ENCODE measurements around the gene ABCB8.

Gene ABCB8

DNA sequence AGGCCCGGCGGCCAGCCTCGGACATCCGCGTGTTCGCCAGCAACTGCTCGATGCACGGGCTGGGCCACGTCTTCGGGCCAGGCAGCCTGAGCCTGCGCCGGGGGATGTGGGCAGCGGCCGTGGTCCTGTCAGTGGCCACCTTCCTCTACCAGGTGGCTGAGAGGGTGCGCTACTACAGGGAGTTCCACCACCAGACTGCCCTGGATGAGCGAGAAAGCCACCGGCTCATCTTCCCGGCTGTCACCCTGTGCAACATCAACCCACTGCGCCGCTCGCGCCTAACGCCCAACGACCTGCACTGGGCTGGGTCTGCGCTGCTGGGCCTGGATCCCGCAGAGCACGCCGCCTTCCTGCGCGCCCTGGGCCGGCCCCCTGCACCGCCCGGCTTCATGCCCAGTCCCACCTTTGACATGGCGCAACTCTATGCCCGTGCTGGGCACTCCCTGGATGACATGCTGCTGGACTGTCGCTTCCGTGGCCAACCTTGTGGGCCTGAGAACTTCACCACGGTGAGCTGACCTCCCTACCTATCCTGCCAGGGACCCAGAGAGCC lies 20.7 kb downstream of the ABCB8 start:
- peaks cover 0 to 29% of the 10 kb centered on the region in 2 donors for H3K36me3 ChIP-seq (ENCODE audit: control insufficient read depth in 1 of 2, insufficient read depth in 2 of 2, low read length in 2 of 2)
- no peaks in the 10 kb centered on the region for H3K9me3 ChIP-seq (ENCODE audit: control insufficient read depth in 1 of 2, low read length in 2 of 2)
- H3K27ac ChIP-seq (ENCODE audit: low read length), result no peak overlapping the region
- H3K27me3 ChIP-seq (ENCODE audit: low read depth, low read length), result peaks cover 6% of the 10 kb centered on the region
- H3K4me1 ChIP-seq (ENCODE audit: control insufficient read depth in 1 of 2, insufficient read depth in 2 of 2, low read length in 2 of 2), result peaks cover 0 to 19% of the 10 kb centered on the region in 2 donors
- no peak overlapping the region for H3K4me3 ChIP-seq (ENCODE audit: low read depth in 1 of 2, low read length in 2 of 2)

DNA sequence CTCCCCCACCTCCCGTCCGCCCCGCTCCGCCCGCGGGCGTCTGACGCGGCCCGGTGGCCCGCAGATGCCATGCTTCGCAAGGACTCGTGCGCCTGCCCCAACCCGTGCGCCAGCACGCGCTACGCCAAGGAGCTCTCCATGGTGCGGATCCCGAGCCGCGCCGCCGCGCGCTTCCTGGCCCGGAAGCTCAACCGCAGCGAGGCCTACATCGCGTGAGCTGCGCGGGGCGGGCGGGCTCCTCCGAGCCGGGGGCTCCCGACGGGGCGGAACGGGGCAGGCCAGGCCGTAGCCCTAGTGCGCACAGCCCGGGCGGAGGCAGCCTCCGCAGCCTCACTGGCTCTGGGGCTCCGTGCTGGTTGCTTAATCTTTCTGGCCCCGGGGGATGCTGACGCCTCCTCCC lies 22.9 kb downstream of the ABCB8 start:
- H3K36me3 ChIP-seq (ENCODE audit: control insufficient read depth in 1 of 2, insufficient read depth in 2 of 2, low read length in 2 of 2), result peaks cover 0 to 10% of the 10 kb centered on the region in 2 donors
- no peak overlapping the region for H3K4me3 ChIP-seq (ENCODE audit: low read depth in 1 of 2, low read length in 2 of 2)
- peaks cover 6% of the 10 kb centered on the region for H3K27me3 ChIP-seq (ENCODE audit: low read depth, low read length)
- peaks cover 0 to 19% of the 10 kb centered on the region in 2 donors for H3K4me1 ChIP-seq (ENCODE audit: control insufficient read depth in 1 of 2, insufficient read depth in 2 of 2, low read length in 2 of 2)
- H3K9me3 ChIP-seq (ENCODE audit: control insufficient read depth in 1 of 2, low read length in 2 of 2), result no peaks in the 10 kb centered on the region
- H3K27ac ChIP-seq (ENCODE audit: low read length), result no peak overlapping the region

GRCh38 chr7:151053096-151053495 lies 24.8 kb downstream of the ABCB8 start:
- H3K27me3 ChIP-seq (ENCODE audit: low read depth, low read length), result peaks cover 6% of the 10 kb centered on the region
- H3K27ac ChIP-seq (ENCODE audit: low read length), result no peak overlapping the region
- H3K9me3 ChIP-seq (ENCODE audit: control insufficient read depth in 1 of 2, low read length in 2 of 2), result no peaks in the 10 kb centered on the region
- H3K4me3 ChIP-seq (ENCODE audit: low read depth in 1 of 2, low read length in 2 of 2), result no peak overlapping the region
- H3K4me1 ChIP-seq (ENCODE audit: control insufficient read depth in 1 of 2, insufficient read depth in 2 of 2, low read length in 2 of 2), result peaks cover 4 to 18% of the 10 kb centered on the region in 2 donors
- H3K36me3 ChIP-seq (ENCODE audit: control insufficient read depth in 1 of 2, insufficient read depth in 2 of 2, low read length in 2 of 2), result peaks cover 0 to 6% of the 10 kb centered on the region in 2 donors

DNA sequence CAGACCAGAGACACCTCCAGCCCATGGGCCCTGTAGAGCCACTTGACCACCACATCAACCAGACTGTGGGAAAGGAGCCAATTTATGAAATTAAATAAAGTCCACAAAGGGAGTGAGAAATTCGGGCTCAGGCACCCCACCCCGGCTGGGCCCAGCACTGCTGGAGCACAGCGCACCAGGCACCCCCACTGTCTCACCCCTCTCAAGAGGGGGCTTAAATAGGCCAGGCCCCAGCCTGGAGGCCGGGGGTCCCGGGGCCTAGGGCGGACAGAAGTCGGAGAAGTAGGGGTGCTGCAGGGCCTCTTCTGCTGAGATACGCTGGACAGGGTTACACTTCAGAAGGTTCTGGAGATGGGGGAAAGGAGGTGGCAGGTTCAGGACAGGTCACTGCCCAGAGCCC lies 25.5 kb downstream of the ABCB8 start:
- peaks cover 0 to 6% of the 10 kb centered on the region in 2 donors for H3K36me3 ChIP-seq (ENCODE audit: control insufficient read depth in 1 of 2, insufficient read depth in 2 of 2, low read length in 2 of 2)
- H3K4me1 ChIP-seq (ENCODE audit: control insufficient read depth in 1 of 2, insufficient read depth in 2 of 2, low read length in 2 of 2), result peaks cover 8 to 24% of the 10 kb centered on the region in 2 donors
- peaks cover 6% of the 10 kb centered on the region for H3K27me3 ChIP-seq (ENCODE audit: low read depth, low read length)
- H3K9me3 ChIP-seq (ENCODE audit: control insufficient read depth in 1 of 2, low read length in 2 of 2), result no peaks in the 10 kb centered on the region
- no peak overlapping the region for H3K4me3 ChIP-seq (ENCODE audit: low read depth in 1 of 2, low read length in 2 of 2)
- no peak overlapping the region for H3K27ac ChIP-seq (ENCODE audit: low read length)

- Histone ChIP-seq H3K4me1 (ENCODE audit: control insufficient read depth in 1 of 2, insufficient read depth in 2 of 2, low read length in 2 of 2) (peaks cover 17 to 33% of the 10 kb centered on the region in 2 donors), H3K4me3 (ENCODE audit: low read depth in 1 of 2, low read length in 2 of 2) (no peak overlapping the region), H3K27ac (ENCODE audit: low read length) (no peak overlapping the region)
Observed at GRCh38 chr7:151056283-151056665, 28.0 kb downstream of the ABCB8 start.

DNA sequence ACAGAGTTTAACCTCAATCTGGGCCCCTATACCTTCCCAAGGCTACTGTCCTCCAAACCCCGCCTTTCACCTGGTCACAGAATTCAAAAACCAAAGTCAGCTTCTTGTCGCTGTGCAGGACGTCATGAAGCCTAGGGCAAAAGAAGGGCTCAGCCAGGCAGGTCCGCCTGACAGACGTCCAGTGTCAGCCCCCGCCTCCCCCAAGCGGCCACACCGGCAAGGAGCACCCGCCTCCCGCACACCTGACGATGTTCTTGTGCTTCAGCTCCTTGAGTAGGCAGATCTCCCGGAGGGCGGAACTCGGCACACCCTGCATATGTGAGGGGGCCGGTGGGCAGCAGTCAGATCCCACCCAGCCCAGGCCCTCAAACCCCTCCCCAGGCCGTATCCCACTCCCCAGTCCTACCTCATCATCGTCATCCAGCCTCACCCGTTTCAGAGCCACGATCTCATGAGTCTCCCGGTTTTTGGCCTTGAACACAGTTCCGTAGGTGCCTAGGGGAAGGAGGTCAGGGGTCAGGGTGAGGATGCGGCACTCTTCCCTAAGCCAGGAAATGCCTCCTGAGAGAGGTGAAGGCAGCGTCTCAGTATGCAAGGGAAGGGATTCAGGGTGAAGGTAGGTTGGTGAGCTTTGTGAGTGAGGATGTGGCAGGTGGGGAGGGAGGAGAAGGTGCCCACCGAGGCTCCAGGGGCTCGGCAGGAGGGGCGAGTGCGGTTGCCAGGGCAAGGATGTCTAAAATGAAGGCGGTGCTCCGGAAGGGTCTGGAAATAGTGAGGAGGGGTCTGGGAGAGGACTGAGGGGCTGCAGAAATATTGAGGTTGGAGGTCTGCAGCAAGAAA lies 28.6 kb downstream of the ABCB8 start:
- Histone ChIP-seq H3K9me3 (ENCODE audit: control insufficient read depth in 1 of 2, low read length in 2 of 2) (no peaks in the 10 kb centered on the region), H3K36me3 (ENCODE audit: control insufficient read depth in 1 of 2, insufficient read depth in 2 of 2, low read length in 2 of 2) (peaks cover 0 to 6% of the 10 kb centered on the region in 2 donors), H3K27ac (ENCODE audit: low read length) (no peak overlapping the region), H3K4me3 (ENCODE audit: low read depth in 1 of 2, low read length in 2 of 2) (peak overlapping the region; percentile 92 to 93), H3K27me3 (ENCODE audit: low read depth, low read length) (no peaks in the 10 kb centered on the region), H3K4me1 (ENCODE audit: control insufficient read depth in 1 of 2, insufficient read depth in 2 of 2, low read length in 2 of 2) (peaks cover 21 to 39% of the 10 kb centered on the region in 2 donors)

More at GRCh38 chr7:151056283-151056665, 28.0 kb downstream of the ABCB8 start:
- Histone ChIP-seq H3K36me3 (ENCODE audit: control insufficient read depth in 1 of 2, insufficient read depth in 2 of 2, low read length in 2 of 2) (peaks cover 0 to 6% of the 10 kb centered on the region in 2 donors), H3K27me3 (ENCODE audit: low read depth, low read length) (no peaks in the 10 kb centered on the region), H3K9me3 (ENCODE audit: control insufficient read depth in 1 of 2, low read length in 2 of 2) (no peaks in the 10 kb centered on the region)

GRCh38 chr7:151057506-151057988 lies 29.3 kb downstream of the ABCB8 start, which contains the start of gene CDK5:
Gene CDK5, minus strand, starts transcription at chr7:151057897. Its CDS starts 49 bp downstream, at chr7:151057848.
- Histone ChIP-seq H3K36me3 (ENCODE audit: control insufficient read depth in 1 of 2, insufficient read depth in 2 of 2, low read length in 2 of 2) (peaks cover 0 to 6% of the 10 kb centered on the region in 2 donors), H3K4me1 (ENCODE audit: control insufficient read depth in 1 of 2, insufficient read depth in 2 of 2, low read length in 2 of 2) (peaks cover 23 to 46% of the 10 kb centered on the region in 2 donors), H3K4me3 (ENCODE audit: low read depth in 1 of 2, low read length in 2 of 2) (peak within 1 kb of the TSS; percentile 92 to 93), H3K27ac (ENCODE audit: low read length) (peak within 1 kb of the TSS; percentile 99), H3K9me3 (ENCODE audit: control insufficient read depth in 1 of 2, low read length in 2 of 2) (no peaks in the 10 kb centered on the region), H3K27me3 (ENCODE audit: low read depth, low read length) (no peaks in the 10 kb centered on the region)

DNA sequence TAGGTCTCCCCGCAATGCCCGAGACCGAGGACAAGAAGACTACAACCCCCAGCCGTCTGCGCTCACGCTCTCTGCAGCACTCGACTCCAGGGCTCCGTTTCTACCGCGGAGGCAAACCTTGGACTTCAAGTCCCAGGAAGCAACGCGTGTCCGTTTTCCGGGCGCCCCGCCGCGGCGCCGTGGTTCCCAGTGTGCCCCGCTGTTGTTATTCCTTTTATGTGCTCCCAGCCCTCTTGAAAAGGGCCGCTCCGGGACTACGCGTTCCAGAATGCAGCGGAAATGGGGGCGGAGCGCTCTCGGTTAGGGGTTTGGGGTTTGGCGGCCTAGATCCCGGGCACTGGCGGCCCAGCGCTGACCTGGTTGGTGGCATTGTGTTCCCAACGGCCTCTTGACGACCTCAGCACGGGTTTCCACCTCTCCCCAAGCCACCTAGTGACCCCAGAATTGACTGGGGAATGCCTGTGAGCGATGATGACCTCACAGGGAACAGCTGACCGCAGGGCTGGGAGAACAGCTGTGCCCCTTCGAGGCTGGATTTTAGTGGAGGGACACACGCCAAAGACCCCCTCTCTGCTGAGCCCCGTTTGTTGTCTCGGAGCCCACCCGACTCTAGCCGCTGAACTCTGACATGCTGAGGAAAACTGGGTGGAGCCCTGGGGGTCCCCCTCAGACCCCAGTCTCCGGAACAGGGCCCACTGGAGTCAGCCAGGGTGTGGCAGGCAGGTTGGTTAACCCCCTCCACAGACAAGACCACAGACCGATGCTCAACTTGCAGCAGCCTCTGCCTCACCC lies 29.9 kb downstream of the ABCB8 start:
- Histone ChIP-seq H3K9me3 (ENCODE audit: control insufficient read depth in 1 of 2, low read length in 2 of 2) (no peaks in the 10 kb centered on the region), H3K4me1 (ENCODE audit: control insufficient read depth in 1 of 2, insufficient read depth in 2 of 2, low read length in 2 of 2) (peaks cover 23 to 49% of the 10 kb centered on the region in 2 donors)

DNA sequence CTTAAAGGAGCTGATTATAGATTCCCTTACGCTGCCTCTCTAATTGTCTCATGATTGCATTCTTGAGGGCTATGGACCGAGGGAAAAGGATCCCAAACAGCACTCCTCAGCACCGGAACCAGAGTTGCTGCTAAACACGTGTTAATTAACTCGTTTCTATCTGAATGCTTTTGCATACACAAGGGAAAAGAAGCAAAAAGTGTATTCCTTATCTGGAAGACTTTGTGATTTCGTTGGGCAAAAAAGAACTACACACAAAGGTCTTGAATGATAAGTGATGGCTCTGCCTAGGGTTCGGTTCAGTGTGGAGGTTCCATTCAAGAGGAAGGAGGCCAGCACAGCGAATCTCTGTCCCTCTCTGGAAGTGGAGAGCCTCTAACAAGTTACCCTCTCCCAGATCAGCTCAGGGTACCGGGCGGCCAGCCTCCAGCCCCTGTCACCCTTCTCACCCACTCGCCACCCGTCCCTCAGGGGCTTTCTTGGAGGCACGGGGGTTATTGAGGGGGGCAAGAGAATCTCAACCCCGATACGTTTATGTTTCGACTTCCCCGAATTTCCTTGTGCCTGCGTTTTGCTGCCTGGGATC lies 30.6 kb downstream of the ABCB8 start:
- Histone ChIP-seq H3K4me1 (ENCODE audit: control insufficient read depth in 1 of 2, insufficient read depth in 2 of 2, low read length in 2 of 2) (peaks cover 23 to 49% of the 10 kb centered on the region in 2 donors), H3K36me3 (ENCODE audit: control insufficient read depth in 1 of 2, insufficient read depth in 2 of 2, low read length in 2 of 2) (peaks cover 0 to 3% of the 10 kb centered on the region in 2 donors), H3K27ac (ENCODE audit: low read length) (peak overlapping the region; percentile 99), H3K9me3 (ENCODE audit: control insufficient read depth in 1 of 2, low read length in 2 of 2) (no peaks in the 10 kb centered on the region), H3K4me3 (ENCODE audit: low read depth in 1 of 2, low read length in 2 of 2) (peak overlapping the region; percentile 92 to 93), H3K27me3 (ENCODE audit: low read depth, low read length) (no peaks in the 10 kb centered on the region)

More for the DNA sequence above, 29.9 kb downstream of the ABCB8 start:
- peaks cover 0 to 6% of the 10 kb centered on the region in 2 donors for H3K36me3 ChIP-seq (ENCODE audit: control insufficient read depth in 1 of 2, insufficient read depth in 2 of 2, low read length in 2 of 2)
- H3K4me3 ChIP-seq (ENCODE audit: low read depth in 1 of 2, low read length in 2 of 2), result peak overlapping the region; percentile 92 to 93
- no peaks in the 10 kb centered on the region for H3K27me3 ChIP-seq (ENCODE audit: low read depth, low read length)
- H3K27ac ChIP-seq (ENCODE audit: low read length), result peak overlapping the region; percentile 99

DNA sequence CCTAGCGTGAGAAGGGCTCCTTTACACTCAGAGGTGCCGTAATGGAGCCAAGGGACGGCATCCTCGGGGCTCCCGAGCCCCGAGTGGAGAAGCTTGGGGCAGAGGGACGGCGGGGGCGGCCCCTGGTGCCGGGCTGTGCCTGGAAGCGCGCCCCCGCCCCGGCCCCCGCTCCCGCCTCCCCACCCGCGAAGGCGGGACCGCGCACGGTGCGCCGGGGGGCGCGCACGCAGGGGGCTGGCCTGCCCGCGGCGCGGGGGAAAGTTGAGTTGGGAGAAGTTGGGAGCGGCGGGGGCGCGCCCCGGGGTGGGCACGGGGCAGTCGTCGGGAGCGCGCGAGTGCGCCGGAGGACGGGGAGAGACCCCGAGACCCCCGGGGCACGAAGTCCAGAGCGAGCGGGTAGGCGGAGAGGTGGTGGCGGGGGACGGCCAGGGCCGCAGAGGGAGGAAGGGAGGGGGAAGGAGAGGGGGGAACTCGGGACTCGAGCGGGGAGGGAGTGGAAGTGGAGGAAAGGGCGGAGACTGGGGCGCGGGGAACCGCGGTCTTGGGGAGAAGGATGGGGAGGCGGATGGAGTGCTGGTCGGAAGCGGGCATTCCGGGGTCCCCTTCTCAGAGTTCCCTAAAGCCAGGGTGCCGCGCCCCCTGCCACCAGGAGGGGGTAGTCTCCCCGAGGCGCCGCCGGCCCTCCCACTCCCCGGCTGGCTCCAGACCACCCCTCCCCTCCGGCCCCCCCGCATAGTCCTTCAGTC lies 31.3 kb downstream of the ABCB8 start, which contains the start of gene SLC4A2:
Gene SLC4A2 (plus strand): TSS at position 223 of the 746 bp plus-strand sequence. CDS start 2,399 bp downstream, outside the sequence.
- H3K9me3 ChIP-seq (ENCODE audit: control insufficient read depth in 1 of 2, low read length in 2 of 2), result no peaks in the 10 kb centered on the region
- peaks cover 1 to 2% of the 10 kb centered on the region in 2 donors for H3K36me3 ChIP-seq (ENCODE audit: control insufficient read depth in 1 of 2, insufficient read depth in 2 of 2, low read length in 2 of 2)
- peak within 1 kb of the TSS; percentile 99 for H3K27ac ChIP-seq (ENCODE audit: low read length)
- H3K4me3 ChIP-seq (ENCODE audit: low read depth in 1 of 2, low read length in 2 of 2), result peak within 1 kb of the TSS; percentile 92 to 93
- no peaks in the 10 kb centered on the region for H3K27me3 ChIP-seq (ENCODE audit: low read depth, low read length)
- H3K4me1 ChIP-seq (ENCODE audit: control insufficient read depth in 1 of 2, insufficient read depth in 2 of 2, low read length in 2 of 2), result peaks cover 23 to 49% of the 10 kb centered on the region in 2 donors

Data from muscle layer of duodenum (tissue), 2 donors.